GM18511 (cell line): Measurements from ENCODE around the gene KBTBD3.
A peak's percentile ranks its signal among the peaks of the same experiment; 100 is the strongest.

Source experiments
- ATAC-seq: cut with Tn5 transposase; IDR thresholded peaks from one replicate; pipeline ENCODE4 v1.9.1; 2021; ENCODE audit warnings: mild to moderate bottlenecking, moderate library complexity; ENCODE audit not compliant: unreplicated experiment

KBTBD3 gene

GRCh38 chr11:106076919-106077608 is at the start of gene KBTBD3:
KBTBD3 (minus strand) TSS chr11:106077347; CDS start chr11:106059097, 18,250 bp downstream.
- peak; percentile 92 for ATAC-seq

GRCh38 chr11:106121570-106122320 is 44.6 kb upstream of the KBTBD3 start:
- ATAC-seq: no peak

- no peak for ATAC-seq
Measured at GRCh38 chr11:106105986-106106385, 28.8 kb upstream of the KBTBD3 start.

GRCh38 chr11:106101819-106102218 is 24.7 kb upstream of the KBTBD3 start:
- no peak for ATAC-seq

GRCh38 chr11:106101370-106101769 is 24.2 kb upstream of the KBTBD3 start:
- ATAC-seq: no peak

- no peak for ATAC-seq
Measured at GRCh38 chr11:106098893-106099553, 21.9 kb upstream of the KBTBD3 start.

- peak; percentile 26 for ATAC-seq
Measured at GRCh38 chr11:106092446-106092845, 15.3 kb upstream of the KBTBD3 start.

- ATAC-seq: peak; percentile 97
Measured at GRCh38 chr11:106091480-106092123, 14.5 kb upstream of the KBTBD3 start.

GRCh38 chr11:106088896-106089295 is 11.7 kb upstream of the KBTBD3 start:
- no peak for ATAC-seq

- peak; percentile 19 for ATAC-seq
Measured at GRCh38 chr11:106087815-106088435, 10.8 kb upstream of the KBTBD3 start.

- ATAC-seq: no peak
Measured at GRCh38 chr11:106086850-106087249, 9.7 kb upstream of the KBTBD3 start.

GRCh38 chr11:106086135-106086534 is 9.0 kb upstream of the KBTBD3 start:
- ATAC-seq: no peak

GRCh38 chr11:106082096-106082495 is 4.9 kb upstream of the KBTBD3 start:
- no peak for ATAC-seq

- ATAC-seq: peak; percentile 30
Measured at GRCh38 chr11:106077609-106078455, 685 bp upstream of the KBTBD3 start, which contains the start of gene AASDHPPT. AASDHPPT (plus strand) TSS chr11:106077662; CDS start chr11:106077711, 49 bp downstream.

- peak; percentile 0 for ATAC-seq
Measured at GRCh38 chr11:106076171-106076918, 802 bp downstream of the KBTBD3 start.

- no peak for ATAC-seq
Measured at GRCh38 chr11:106072804-106073203, 4.3 kb downstream of the KBTBD3 start.

- no peak for ATAC-seq
Measured at GRCh38 chr11:106070606-106071005, 6.5 kb downstream of the KBTBD3 start.

GRCh38 chr11:106063009-106063408 is 14.1 kb downstream of the KBTBD3 start:
- ATAC-seq: peak; percentile 56
